Activated T-cell treated with anti-CD3 and anti-CD28 coated beads, Interleukin-2, amount 50 U/mL, for 1 hour (primary cell): ENCODE data around the gene OR2A5.
"Not testable (repeated sequence)": the region's sequence is repeated elsewhere in the genome, so short reads cannot be mapped to it uniquely, and the experiment has no call there.

ENCODE experiments used
- DNase-seq: peaks from one replicate; pipeline ENCODE4 v3.0.0-alpha.2; 2020

OR2A5 gene, protein sequence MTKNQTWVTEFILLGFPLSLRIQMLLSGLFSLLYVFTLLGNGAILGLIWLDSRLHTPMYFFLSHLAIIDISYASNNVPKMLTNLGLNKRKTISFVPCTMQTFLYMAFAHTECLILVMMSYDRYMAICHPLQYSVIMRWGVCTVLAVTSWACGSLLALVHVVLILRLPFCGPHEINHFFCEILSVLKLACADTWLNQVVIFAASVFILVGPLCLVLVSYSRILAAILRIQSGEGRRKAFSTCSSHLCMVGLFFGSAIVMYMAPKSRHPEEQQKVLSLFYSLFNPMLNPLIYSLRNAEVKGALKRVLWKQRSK

DNA sequence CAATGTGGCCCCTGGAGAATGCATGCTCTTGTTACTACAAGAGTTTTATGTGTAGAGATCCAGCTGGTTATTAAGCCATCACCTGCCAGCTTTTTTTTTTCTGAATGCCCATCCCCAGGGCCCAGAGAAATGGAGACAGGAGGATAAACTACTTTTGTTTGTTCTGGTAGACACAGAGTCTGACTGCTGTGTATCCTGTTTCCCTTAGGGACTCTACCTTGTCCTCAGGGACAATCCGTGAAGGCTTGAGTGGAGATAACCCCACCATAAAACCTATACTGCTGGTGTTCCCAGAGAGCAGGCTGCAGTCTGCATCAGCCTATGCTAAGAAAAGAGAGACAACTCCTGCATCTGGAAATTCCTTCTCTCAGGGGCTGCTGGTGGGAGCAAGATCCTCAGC, at the start of gene OR2A5:
Gene OR2A5 (plus strand): TSS at position 301 of the 400 bp plus-strand sequence. CDS start 1,454 bp downstream, outside the sequence.
- DNase-seq = no peak

DNA sequence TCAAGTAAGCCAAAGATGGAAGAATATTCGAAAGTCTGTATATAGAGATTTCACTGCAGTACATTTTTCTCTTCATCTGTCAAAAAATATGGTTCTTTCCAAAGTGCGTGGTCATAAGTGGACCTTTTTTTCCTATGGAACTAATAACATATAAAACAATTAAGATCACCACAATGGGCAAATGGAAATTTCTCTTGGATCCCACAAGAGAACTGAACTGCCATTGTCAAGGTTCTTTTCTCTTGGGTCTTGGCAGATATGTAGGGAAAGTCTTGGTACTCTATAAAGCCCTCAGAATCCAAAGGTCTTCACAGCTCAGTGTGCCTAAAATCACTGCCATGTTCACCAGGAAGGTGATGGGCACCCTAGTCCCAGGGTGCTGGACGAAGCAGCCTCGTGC, 48.7 kb upstream of the OR2A5 start, which contains the start of gene OR6B1:
Gene OR6B1 (plus strand): TSS at position 301 of the 400 bp plus-strand sequence. CDS start 3,677 bp downstream, outside the sequence.
- DNase-seq = no peak

DNA sequence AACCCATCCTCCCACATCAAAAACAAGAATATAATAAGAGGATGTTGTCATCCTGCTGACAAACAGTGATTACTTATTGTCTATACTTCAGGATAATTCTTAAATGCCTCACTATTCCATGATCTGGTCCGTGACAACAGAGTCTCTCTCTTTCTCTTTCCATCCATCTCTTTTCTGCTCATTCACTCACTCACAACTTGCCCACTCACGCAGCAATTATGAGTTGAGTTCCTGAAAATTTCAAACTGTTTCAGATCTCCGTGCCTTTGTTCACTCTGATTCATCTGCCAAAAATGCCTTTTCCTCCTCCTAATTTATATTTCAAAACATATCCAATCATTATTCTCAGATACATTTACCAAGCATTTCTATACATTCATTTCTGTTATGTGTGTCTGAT, 47.2 kb upstream of the OR2A5 start:
- no peak for DNase-seq

DNA sequence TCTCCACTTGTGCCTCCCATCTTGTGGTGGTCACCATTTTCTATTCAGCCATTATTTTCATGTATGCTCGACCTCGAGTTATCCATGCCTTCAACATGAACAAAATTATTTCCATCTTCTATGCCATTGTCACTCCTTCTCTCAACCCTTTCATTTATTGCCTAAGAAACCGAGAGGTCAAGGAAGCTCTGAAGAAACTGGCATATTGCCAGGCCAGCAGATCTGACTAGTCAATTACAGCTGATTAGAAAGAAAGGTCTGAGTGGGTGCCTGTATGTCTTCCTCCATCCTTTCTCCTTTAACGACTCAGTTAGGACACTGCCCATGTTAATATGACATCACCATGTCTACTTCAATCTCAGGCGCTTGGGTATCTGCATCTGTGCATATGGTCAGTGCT, 44.0 kb upstream of the OR2A5 start:
- no peak for DNase-seq

DNA sequence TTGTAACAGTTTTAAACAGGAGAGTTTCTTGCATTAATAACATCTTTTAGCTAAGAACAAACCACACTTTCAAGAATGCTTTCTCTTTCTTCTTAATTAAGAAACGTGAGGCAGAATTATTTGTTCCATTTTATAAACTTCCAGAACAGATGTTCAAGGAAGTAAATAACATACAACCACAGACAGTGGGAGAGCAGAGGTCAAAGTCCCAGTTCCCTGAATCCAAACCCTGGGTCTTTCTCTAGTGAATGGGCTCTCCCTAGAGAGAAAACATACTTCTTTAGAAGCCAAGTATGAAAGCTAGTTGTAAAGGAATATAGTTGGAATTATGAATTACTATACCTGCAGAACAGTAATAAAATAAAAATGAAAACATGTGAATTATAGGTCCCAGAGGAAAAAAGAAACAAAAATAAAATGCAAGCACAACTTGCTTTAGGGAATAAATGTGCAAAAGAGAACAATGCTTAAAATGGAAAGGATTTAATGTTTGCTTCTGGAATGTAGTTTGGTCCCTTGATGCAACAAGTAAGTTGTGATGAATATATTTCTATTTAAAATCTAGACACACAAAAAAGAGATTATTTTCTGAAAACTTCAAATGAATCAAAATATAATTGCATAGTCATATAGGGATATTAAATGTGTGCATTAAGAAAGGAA, 42.6 kb upstream of the OR2A5 start:
- no peak for DNase-seq

DNA sequence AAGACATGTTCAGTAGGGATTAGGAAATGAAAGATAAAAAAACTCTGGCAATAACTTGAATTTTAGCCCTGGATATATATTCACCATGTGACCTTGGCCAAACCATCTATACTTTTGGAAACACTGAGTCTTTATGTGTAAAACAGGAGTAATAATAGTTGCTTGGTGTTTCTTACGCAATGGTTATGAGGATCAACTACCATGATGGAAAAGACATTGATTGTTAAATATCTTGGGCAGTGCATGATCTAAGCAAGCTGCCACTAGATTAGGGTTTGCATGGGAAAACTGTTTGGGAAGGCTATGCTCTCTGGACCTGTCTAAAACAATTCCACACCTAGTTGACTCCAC, 42.1 kb upstream of the OR2A5 start:
- DNase-seq = no peak

DNA sequence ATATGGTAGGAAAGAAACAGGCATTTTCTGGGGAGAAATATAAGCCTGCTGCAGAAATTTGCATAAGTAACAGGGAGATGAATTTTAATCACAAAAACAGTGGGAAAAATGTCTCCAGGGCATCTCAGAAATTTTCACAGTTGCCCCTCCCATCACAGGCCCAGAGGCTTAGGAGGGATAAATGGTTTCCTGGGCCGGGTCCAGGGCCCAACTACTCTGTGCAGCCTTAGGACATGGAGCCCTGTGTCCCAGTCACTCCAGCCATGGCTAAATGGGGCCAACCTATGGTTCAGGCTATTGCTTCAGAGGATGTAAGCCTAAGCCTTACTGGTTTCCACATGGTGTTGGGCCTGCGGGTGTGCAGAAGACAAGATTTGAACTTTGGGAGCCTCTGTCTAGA, 39.4 kb upstream of the OR2A5 start:
- no peak for DNase-seq

DNA sequence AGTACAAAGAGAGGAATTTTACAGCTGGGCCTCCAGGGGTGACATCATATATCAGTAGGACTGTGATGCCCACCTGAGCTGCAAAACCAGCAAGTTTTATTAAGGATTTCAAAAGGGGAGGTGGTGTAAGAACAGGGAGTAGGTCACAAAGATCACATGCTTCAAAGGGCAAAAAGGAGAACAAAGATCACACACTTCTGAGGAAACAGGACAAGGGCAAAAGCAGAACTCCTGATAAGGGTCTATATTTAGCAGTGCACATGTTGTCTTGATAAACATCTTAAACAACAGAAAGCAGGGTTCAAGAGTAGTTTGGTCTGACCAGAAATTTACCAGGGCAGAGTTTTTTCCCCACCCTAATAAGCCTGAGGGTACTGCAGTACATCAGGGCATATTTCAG, 38.7 kb upstream of the OR2A5 start:
- DNase-seq = not testable (repeated sequence)

DNA sequence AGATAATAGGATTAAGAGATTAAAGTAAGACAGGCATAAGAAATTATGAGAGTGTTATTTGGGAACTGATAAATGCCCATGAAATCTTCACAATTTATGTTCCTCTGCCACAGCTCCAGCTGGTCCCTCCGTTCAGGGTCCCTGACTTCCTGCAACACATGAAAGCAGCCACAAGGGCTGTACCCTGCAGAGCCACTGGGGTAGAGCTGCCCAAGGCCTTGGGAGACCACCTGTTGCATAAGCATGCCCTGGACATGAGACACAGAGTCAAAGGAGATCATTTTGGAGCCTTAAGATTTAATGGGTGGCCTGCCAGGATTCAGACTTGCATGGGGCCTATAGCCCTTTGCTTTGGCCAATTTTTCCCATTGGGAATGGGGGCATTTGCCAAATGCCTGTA, 37.9 kb upstream of the OR2A5 start:
- not testable (repeated sequence) for DNase-seq

DNA sequence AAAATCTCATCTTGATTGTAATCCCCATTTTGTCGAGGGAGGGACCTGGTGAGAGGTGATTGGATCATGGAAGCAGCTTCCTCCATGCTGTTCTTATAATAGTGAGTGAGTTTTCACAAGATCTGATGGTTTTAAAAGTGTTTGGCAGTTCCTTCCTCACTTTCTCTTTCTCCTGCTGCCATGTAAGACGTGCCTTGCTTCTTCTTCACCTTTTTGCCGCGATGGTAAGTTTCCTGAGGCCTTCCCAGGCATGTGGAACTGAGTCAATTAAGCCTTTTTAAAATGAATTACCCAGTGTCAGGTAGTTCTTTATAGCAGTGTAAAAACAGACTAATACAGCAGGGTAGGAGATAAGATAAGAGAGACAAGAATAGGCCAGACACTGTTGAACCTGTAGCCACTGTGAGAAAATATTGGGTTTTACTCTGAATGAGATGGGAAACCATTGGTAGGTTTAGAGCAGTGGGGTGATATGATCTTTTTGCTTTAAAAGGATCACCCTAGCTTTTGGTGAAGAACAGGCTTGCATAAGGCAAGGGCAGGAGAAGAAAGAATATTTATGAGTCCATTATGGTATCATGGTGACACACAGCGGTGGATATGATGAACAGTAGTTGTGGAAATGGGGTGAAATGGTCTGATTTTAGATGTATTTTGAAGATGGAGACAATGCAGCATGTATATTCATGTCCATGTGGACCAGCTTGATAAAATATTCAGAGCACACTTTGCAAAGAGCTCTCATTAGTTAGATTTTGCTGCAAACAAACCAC, 37.1 kb upstream of the OR2A5 start:
- DNase-seq = no peak

DNA sequence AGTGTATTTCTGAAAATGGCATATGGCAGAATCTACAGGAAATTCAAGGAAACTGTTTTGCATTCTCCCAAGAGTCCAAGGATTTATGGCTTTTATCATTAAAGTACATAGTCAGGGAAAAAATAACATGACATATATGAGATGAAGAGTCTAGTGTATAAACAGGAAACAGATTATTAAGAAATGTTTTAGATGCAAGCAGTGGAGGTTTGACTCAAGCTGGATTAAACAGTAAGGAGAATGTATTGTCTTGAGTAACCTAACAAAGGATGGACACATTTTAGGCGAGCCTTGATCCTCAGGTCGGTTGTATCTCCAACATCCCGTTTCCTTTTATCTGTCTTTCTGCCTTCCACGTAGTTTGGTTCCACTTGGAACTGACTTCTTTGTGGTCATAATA, 30.7 kb upstream of the OR2A5 start:
- no peak for DNase-seq

DNA sequence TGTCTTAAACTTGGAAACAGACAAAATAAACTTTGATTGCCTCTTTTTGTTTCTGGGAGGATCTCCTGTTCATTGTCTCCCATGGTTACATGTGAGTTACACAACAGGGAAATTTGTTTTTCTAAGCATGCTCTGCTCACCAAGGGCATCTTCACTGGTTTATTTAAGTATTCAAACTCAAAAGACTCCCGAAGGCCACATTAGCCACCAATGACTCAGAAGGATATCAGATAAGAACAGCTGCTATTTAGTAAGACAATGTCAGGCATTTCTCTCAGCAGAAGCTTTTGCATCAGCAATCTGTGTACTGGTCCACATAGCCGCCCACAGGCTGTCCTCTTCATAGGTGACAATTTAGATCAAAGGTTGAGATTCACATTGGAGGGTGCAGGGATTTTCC, 29.3 kb upstream of the OR2A5 start:
- no peak for DNase-seq

DNA sequence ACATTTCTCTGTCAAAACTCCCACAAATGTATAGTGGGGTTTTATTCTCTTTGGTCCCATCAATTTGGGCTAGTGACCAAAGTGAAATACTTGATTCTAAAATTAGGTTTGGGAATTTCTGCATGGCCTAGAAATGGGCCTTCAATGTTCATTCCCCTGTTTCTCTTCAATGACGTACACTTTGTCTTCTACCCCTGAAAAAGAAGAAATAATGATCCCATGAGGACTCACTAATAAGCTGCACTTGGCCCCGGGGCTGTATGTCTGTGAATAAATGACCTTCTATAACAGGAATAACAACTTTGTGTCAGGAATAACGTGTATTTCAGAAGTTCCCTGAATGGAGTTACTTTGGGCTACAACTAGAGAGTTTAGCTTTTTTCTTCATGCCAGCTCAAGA, 28.4 kb upstream of the OR2A5 start:
- no peak for DNase-seq

DNA sequence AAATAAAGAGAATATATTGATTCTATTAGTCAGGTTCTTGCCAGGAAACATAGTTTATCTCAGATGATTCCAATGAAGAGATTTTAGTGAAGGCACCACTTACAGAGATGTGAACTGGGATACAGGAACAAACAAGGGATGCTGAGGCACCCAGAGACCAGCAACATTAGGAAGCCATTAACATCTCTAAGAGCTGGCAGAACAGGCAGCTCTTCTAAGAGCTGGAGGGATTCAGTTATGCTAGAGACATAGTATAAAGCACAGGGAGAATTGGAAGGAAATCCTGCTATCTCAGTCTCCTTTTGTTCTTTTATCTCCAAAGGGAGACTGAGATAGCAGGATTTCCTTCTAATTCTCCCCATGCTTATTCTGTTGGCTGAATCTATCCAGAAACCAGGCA, 26.6 kb upstream of the OR2A5 start:
- DNase-seq = no peak

DNA sequence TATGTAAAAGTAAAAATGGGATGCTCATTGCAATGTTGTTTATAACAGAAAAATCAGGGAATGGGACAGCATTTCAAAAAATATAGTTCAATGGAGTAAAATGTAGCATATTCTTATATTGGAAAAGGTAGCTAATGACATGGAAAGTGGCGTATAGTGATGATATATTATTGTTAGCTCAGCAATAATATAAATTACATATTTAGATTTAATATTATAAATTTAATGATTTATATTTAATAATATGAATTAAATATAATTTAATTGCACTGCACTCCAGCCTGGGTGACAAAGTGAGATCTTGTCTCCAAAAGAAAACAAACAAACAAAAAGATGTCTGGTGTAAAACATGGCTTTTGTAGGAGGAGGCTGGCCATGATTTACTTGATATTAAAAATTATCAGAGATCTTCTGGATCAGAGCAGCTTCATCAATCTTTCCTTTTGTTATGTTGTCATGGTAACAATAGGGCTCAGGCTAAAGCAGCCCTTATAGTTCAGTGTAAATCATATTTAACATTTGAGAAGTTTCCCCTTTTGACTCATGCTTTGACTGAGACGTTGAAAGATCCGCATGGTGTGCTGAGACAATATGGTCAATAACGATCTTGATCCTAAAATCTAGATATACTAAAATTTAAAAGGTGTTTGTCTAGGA, 25.4 kb upstream of the OR2A5 start:
- DNase-seq = no peak

DNA sequence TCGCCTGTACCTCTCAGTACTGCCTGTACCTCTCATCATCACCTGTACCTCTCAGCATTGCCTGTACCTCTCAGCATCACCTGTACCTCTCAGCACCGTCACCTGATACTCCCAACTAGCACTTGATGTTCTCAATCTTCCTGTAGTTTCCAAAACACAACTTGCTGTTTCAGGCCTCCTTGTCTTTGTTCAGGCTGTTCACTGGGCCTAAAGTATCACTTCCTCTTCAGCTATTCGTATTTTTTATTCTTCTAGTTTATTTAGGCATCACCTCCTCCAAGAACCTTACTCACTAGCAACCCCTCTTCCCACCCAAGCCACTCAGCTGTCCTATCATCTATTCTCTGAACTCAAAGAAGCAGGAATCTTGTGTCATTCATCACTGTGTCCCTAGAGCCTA, 24.5 kb upstream of the OR2A5 start:
- DNase-seq = no peak

DNA sequence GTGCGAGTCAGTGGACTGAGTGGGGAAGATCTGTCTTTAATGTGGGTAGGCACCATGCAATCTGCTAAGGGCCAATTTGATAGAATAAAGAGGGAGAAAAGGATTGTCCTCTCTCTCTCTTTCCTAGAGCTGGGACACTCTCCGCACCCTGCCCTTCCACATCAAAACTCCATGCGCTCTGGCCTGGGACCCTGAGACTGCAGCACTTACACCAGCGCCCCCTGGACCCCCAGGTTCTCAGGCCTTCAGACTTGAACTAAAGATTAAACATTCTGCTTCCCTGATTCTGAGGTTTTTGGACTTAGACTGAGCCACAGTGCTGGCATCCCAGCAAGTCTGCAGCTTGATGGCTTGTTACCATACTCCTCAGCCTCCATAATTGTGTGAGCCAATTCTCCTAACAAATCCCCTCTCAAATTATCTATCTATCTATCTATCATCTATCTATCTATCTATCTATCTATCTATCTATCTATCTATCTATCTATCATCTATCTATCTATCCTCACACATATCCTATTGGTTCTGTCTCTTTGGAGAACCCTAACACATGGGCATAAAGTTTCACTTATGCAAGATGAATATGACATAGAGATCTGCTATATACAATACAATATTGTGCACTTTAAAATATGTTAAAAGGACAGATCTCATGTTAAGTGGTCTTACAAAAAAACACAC, 22.4 kb upstream of the OR2A5 start:
- no peak for DNase-seq

DNA sequence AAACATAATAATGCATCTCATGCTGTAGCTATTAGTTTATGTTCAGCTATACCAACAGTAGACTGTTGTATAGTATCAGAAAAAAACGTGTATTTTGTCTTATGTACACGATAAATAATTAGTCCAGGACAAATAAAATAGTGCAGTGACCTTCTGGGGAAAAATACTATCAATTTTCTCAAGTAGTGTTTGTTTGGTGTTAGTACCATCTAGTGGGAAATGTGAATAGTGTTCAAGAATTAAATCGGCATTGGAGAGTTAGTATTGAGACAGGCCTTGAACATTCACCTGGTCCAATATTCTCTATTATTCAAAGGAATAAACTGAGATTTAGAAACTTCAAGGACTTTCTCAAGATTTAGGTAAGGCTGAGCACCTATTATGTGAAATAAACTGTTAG, 21.7 kb upstream of the OR2A5 start:
- DNase-seq = no peak

DNA sequence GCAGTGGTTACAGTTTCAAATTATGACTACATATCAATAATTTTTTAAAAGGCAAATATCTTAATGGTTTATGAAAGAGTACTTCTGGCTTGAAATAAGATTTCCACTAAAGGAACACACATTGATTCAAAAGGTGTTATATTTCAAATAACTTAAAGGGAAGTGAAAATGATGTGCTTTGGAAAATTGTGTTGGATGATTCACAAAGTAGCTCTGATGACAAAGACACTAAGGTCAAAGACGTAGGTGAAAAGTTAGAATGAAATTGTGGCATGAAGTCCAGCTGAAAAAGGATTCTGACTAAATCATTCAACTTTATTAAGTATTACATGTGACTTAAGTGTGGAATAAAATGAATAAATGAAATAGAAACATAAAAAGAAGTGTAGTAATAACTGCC, 20.8 kb upstream of the OR2A5 start:
- DNase-seq = no peak

DNA sequence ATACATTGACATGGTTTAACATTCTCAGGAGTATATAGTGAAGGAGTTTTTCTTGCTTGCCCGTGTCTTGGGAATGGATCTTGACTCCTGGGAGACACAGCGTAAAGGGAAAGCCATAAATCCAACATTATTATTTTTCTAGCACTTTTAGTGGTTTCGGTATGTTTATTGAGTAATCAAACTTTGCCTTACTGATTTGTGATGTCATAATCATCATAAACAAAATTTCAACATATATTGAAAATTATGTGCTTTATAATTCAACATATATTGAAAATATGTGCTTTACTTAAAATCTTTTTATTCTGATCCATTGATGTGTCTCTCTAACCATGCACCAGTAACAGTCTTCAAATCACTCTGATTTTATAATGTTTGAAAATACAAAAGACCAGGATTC, 20.2 kb upstream of the OR2A5 start:
- no peak for DNase-seq

DNA sequence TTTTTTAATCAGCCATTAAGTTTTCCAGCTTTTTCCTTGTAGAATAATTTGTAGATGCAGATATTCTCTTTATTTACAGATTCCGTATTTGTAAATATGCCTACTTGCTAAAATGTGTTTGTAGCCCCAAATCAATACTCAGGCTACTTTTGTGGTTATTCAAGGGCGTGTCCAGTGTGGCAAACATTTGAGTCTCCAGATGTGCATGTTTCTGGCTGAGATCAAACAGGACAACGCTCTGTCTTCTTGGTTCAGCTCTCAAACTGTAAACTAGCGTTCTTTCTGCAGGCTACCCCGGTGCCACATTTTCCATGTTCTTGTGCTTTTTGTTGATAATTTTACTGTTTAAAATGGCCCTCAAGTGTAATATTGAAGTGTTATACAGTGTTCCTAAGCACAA, 16.2 kb upstream of the OR2A5 start:
- no peak for DNase-seq

DNA sequence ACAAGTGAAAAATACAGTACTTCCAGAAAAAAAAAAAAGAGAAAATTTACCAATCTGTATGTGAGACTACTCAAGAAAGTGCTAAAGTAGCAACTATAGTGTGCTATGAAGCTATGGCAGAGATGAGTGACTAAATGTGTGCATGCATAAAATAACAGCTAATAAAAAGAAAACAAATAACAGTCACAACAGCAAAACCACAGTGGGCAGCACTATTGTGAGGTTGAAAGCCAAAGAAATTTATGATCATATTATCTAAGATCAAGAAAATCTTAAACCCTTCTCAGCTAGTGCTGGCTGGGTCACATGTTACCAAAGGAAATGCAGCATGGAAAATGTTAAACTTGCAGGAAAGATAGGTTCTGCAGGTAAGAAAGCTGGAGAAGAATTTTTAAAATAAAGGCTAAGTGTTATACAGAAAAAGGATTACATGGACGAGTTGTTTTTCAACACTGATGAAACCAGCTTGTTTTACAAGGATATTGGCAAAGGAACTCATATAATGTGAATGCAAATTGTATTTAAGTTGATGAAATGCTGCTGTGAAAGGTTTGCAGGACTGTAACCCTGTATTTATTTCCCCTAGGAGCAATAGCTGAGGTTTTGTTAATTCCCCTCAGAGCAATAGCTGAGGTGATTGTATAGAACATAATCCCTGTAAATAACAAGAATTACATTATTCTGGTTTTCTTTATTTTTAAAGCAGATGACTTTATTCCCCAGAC, 15.6 kb upstream of the OR2A5 start:
- no peak for DNase-seq
